ENCODE results near the gene POP7.
"Not testable (repeated sequence)": the region's sequence is repeated elsewhere in the genome, so short reads cannot be mapped to it uniquely, and the experiment has no call there.

The POP7 gene

GRCh38 chr7:100710452-100710851 is 4.5 kb downstream of the POP7 start:
- TF ChIP-seq HDGF (IDR thresholded peaks at IDR 0.05; ENCODE audit: borderline replicate concordance) (no peak), ELF4 (IDR thresholded peaks at IDR 0.05) (no peak), L3MBTL2 (conservative IDR thresholded peaks at IDR 0.05) (no peak), FOXK2 (IDR thresholded peaks at IDR 0.05) (no peak), PKNOX1 (IDR thresholded peaks at IDR 0.05) (no peak), CTBP1 (IDR thresholded peaks at IDR 0.05; ENCODE audit: borderline replicate concordance) (no peak), SP1 (IDR thresholded peaks at IDR 0.05) (no peak), ARNT (IDR thresholded peaks at IDR 0.05) (no peak), NFRKB (IDR thresholded peaks at IDR 0.05) (no peak), FOXM1 (IDR thresholded peaks at IDR 0.05; ENCODE audit: borderline replicate concordance) (no peak), BHLHE40 (IDR thresholded peaks at IDR 0.05; ENCODE audit: borderline replicate concordance) (no peak)
- CTCF ChIA-PET, result no interaction called here
- POLR2A ChIA-PET, result no interaction called here
- no peak for DNase-seq (ENCODE audit: extremely low spot score)

GRCh38 chr7:100711369-100711768 is 5.4 kb downstream of the POP7 start:
- TF ChIP-seq HDGF (IDR thresholded peaks at IDR 0.05; ENCODE audit: borderline replicate concordance) (no peak), ARNT (IDR thresholded peaks at IDR 0.05) (no peak), NFRKB (IDR thresholded peaks at IDR 0.05) (no peak), BHLHE40 (IDR thresholded peaks at IDR 0.05; ENCODE audit: borderline replicate concordance) (no peak), ZNF384 (IDR thresholded peaks at IDR 0.05) (no peak)
- no peak for DNase-seq (ENCODE audit: extremely low spot score)
- POLR2A ChIA-PET, result no interaction called here
- CTCF ChIA-PET, result no interaction called here

- ChIA-PET POLR2A (interaction anchor here (2.5 kb wide), 1 partner anchor 9 kb away, joined by 15 read pairs; the partner anchor contains the start of gene POP7), CTCF (interaction anchor here (2.3 kb wide), 1 partner anchor 11 kb away, joined by 10 read pairs; no protein-coding TSS in a partner anchor)
- no peak for DNase-seq (ENCODE audit: extremely low spot score)
Measured at GRCh38 chr7:100714725-100715124, 8.8 kb downstream of the POP7 start.

GRCh38 chr7:100717073-100717472 is 11.2 kb downstream of the POP7 start:
- DNase-seq (ENCODE audit: extremely low spot score); CTCF ChIA-PET: not testable (repeated sequence)
- POLR2A ChIA-PET, result interaction anchor here (1.3 kb wide), 1 partner anchor 11 kb away, joined by 5 read pairs; the partner anchor contains the start of gene POP7

More at GRCh38 chr7:100714725-100715124, 8.8 kb downstream of the POP7 start:
- TF ChIP-seq FOXA1 (IDR thresholded peaks at IDR 0.05) (no peak), SUZ12 (IDR thresholded peaks at IDR 0.05) (no peak), LEF1 (IDR thresholded peaks at IDR 0.05; ENCODE audit: borderline replicate concordance) (no peak), CTBP1 (IDR thresholded peaks at IDR 0.05; ENCODE audit: borderline replicate concordance) (no peak), PKNOX1 (IDR thresholded peaks at IDR 0.05) (no peak), SP1 (IDR thresholded peaks at IDR 0.05) (no peak), ZNF384 (IDR thresholded peaks at IDR 0.05) (no peak), TARDBP (IDR thresholded peaks at IDR 0.05) (no peak), ARNT (IDR thresholded peaks at IDR 0.05) (no peak), ELF4 (IDR thresholded peaks at IDR 0.05) (no peak), FOXM1 (IDR thresholded peaks at IDR 0.05; ENCODE audit: borderline replicate concordance) (no peak), HDGF (IDR thresholded peaks at IDR 0.05; ENCODE audit: borderline replicate concordance) (no peak), FOXK2 (IDR thresholded peaks at IDR 0.05) (no peak), L3MBTL2 (conservative IDR thresholded peaks at IDR 0.05) (no peak), NFRKB (IDR thresholded peaks at IDR 0.05) (no peak), BHLHE40 (IDR thresholded peaks at IDR 0.05; ENCODE audit: borderline replicate concordance) (no peak)

GRCh38 chr7:100719523-100720278 is 13.8 kb downstream of the POP7 start:
- TF ChIP-seq ARNT (IDR thresholded peaks at IDR 0.05) (no peak), NFRKB (IDR thresholded peaks at IDR 0.05) (no peak), LEF1 (IDR thresholded peaks at IDR 0.05; ENCODE audit: borderline replicate concordance) (no peak), PKNOX1 (IDR thresholded peaks at IDR 0.05) (no peak), BHLHE40 (IDR thresholded peaks at IDR 0.05; ENCODE audit: borderline replicate concordance) (no peak), SP1 (IDR thresholded peaks at IDR 0.05) (no peak), CTBP1 (IDR thresholded peaks at IDR 0.05; ENCODE audit: borderline replicate concordance) (no peak), ELF4 (IDR thresholded peaks at IDR 0.05) (no peak), FOXM1 (IDR thresholded peaks at IDR 0.05; ENCODE audit: borderline replicate concordance) (no peak), L3MBTL2 (conservative IDR thresholded peaks at IDR 0.05) (no peak), TARDBP (IDR thresholded peaks at IDR 0.05) (no peak)
- POLR2A ChIA-PET, result interaction anchor here (8.2 kb wide), 1 partner anchor 13 kb away, joined by 68 read pairs; the partner anchor contains the start of gene POP7
- CTCF ChIA-PET, result interaction anchor here (0.7 kb wide), 1 partner anchor 107 kb away, joined by 3 read pairs; the partner anchor contains the start of gene MOSPD3
- DNase-seq (ENCODE audit: extremely low spot score), result no peak

GRCh38 chr7:100720279-100720670 is 14.4 kb downstream of the POP7 start, which contains the start of gene EPO:
Gene EPO, plus strand, starts transcription at chr7:100720468. Its CDS starts 513 bp downstream, at chr7:100720981.
- TF ChIP-seq SP1 (IDR thresholded peaks at IDR 0.05), result no peak
- no peak for TF ChIP-seq FOXM1 (IDR thresholded peaks at IDR 0.05; ENCODE audit: borderline replicate concordance)
- TF ChIP-seq ARNT (IDR thresholded peaks at IDR 0.05), result no peak
- no peak for TF ChIP-seq CTBP1 (IDR thresholded peaks at IDR 0.05; ENCODE audit: borderline replicate concordance)
- DNase-seq (ENCODE audit: extremely low spot score), result no peak
- ChIA-PET CTCF (no interaction called here), POLR2A (interaction anchor here (8.2 kb wide), 1 partner anchor 14 kb away, joined by 68 read pairs; the partner anchor contains the start of gene POP7)
